Activated CD8-positive, alpha-beta T cell treated with anti-CD3 and anti-CD28 coated beads for 36 hours (primary cell): Measurements from ENCODE around the gene RELB. TPM values are rescaled to one million over a fixed set of nuclear protein-coding genes. Genes with fewer than 3 reads are reported as not detected.

ENCODE experiments used
- ATAC-seq: fragments of 200-7000 bp; cut with Tn5 transposase; one replicate; pipeline ENCODE4 v1.10.0; 2021; ENCODE audit warnings: mild to moderate bottlenecking, moderate library complexity
- CTCF ChIA-PET: fragments of 350-600 bp; sonication (Branson Sonifier 250); formaldehyde crosslinking; loops from one replicate; lab custom pipeline; 2021; ENCODE audit warnings: antibody characterized with exemption; lab: Charles Lee
- POLR2A ChIA-PET: fragments of 350-600 bp; sonication (Branson Sonifier 250); formaldehyde crosslinking; loops from one replicate; lab custom pipeline; 2021; ENCODE audit warnings: antibody characterized with exemption; lab: Charles Lee
- DNase-seq: peaks from one replicate; pipeline ENCODE4 v3.0.0-alpha.2; 2020
- H3K27ac Mint-ChIP-seq: one replicate; pipeline ENCODE4 v1.8.0; 2021; ENCODE audit warnings: mild to moderate bottlenecking, mixed read lengths
- H3K27me3 Mint-ChIP-seq: one replicate; pipeline ENCODE4 v1.8.0; 2021; ENCODE audit warnings: mixed read lengths
- H3K36me3 Mint-ChIP-seq: one replicate; pipeline ENCODE4 v1.8.0; 2021; ENCODE audit warnings: low read depth, mixed read lengths
- H3K4me1 Mint-ChIP-seq: one replicate; pipeline ENCODE4 v1.8.0; 2021; ENCODE audit warnings: low read depth, mixed read lengths
- H3K4me3 Mint-ChIP-seq: one replicate; pipeline ENCODE4 v1.8.0; 2021; ENCODE audit warnings: mild to moderate bottlenecking, moderate library complexity, mixed read lengths
- H3K9me3 Mint-ChIP-seq: one replicate; pipeline ENCODE4 v1.8.0; 2021; ENCODE audit warnings: mixed read lengths
- CTCF ChIP-seq: fragments of 200-600 bp; IDR thresholded peaks from one replicate; pipeline ENCODE4 v1.8.0; 2022; ENCODE audit warnings: antibody characterized with exemption, mild to moderate bottlenecking
- intact Hi-C: fragments of 100-400 bp; cut with micrococcal nuclease; formaldehyde crosslinking; loops from one replicate; pipeline ENCODE4 v1.10.0; 2022
- total RNA-seq, 2 experiments: library from RNA; stranded (reverse); gene quantifications; one replicate each; pipeline ENCODE4 v1.2.3, GENCODE V29; 2021

The RELB gene
- total RNA-seq, 2 experiments from 2014 or later, result 37.6 to 37.9 TPM

GRCh38 chr19:45074744-45075300, 73.6 kb downstream of the RELB start:
- Mint-ChIP-seq H3K4me1 (peaks cover 25% of the 10 kb centered on the region), H3K27ac (peak overlapping the region; percentile 49), H3K27me3 (no peaks in the 10 kb centered on the region), H3K9me3 (no peaks in the 10 kb centered on the region), H3K4me3 (peak overlapping the region; percentile 86), H3K36me3 (peaks cover 18% of the 10 kb centered on the region)
- CTCF ChIA-PET, result interaction anchor here (1.9 to 2.0 kb wide), 2 partner anchors 15 to 50 kb away, joined by 6 to 10 read pairs; no protein-coding TSS in a partner anchor
- intact Hi-C loops, result no loop called here
- no peak for TF ChIP-seq CTCF
- no peak for DNase-seq
- POLR2A ChIA-PET, result interaction anchor here (1.0 to 2.1 kb wide), 4 partner anchors 8 to 104 kb away, joined by 3 to 9 read pairs (median 3); partner anchors contain the start of genes BLOC1S3 and TRAPPC6A
- ATAC-seq, result no peak

DNA sequence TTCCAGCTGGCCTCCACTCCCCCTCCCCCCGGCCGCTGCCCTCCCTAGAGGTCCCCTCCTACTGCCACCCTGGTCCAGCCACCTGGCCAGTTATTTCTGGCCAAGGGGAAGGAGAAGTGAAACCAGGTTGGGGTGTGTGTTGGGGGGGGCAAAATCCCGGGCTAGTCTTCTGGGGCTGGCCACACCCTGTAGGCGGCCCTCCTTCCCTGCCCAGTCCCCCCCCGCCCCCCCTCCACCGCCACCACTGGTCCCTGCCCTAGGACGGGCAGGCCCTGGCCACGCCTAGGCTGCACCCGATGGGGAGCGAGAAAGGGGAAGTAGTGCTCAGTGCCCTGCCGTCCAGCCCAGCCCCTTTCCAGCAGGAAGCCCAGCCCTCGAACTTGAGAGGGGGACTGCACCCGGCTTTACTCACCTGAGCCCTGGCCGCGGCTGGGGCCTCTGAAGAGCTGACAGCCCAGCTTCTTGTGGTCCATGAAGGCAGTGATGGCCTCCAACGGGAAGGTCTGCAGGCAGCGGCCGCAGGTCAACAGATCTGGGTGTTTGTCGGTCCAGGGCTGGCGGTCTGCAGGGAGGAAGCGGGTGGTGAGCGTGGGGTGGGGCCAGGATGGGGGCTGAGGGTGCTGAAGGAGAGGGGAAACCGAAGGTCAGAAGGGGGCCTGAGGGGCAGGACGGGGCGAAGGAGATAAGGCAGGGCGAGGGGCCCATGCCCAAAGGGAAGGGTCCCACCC, 74.2 kb downstream of the RELB start:
- TF ChIP-seq CTCF, result no peak
- ATAC-seq, result peak; percentile 46
- H3K4me3 Mint-ChIP-seq, result peak overlapping the region; percentile 86
- H3K27ac Mint-ChIP-seq, result peak overlapping the region; percentile 77
- H3K9me3 Mint-ChIP-seq, result no peaks in the 10 kb centered on the region
- DNase-seq, result peak; percentile 60
- CTCF ChIA-PET, result interaction anchor here (1.9 to 2.0 kb wide), 2 partner anchors 16 to 50 kb away, joined by 6 to 10 read pairs; no protein-coding TSS in a partner anchor
- H3K36me3 Mint-ChIP-seq, result peaks cover 18% of the 10 kb centered on the region
- peaks cover 26% of the 10 kb centered on the region for H3K4me1 Mint-ChIP-seq
- H3K27me3 Mint-ChIP-seq, result no peaks in the 10 kb centered on the region
- intact Hi-C loops, result no loop called here
- POLR2A ChIA-PET, result interaction anchor here (1.0 to 2.1 kb wide), 4 partner anchors 9 to 103 kb away, joined by 3 to 9 read pairs (median 3); partner anchors contain the start of genes BLOC1S3 and TRAPPC6A

DNA sequence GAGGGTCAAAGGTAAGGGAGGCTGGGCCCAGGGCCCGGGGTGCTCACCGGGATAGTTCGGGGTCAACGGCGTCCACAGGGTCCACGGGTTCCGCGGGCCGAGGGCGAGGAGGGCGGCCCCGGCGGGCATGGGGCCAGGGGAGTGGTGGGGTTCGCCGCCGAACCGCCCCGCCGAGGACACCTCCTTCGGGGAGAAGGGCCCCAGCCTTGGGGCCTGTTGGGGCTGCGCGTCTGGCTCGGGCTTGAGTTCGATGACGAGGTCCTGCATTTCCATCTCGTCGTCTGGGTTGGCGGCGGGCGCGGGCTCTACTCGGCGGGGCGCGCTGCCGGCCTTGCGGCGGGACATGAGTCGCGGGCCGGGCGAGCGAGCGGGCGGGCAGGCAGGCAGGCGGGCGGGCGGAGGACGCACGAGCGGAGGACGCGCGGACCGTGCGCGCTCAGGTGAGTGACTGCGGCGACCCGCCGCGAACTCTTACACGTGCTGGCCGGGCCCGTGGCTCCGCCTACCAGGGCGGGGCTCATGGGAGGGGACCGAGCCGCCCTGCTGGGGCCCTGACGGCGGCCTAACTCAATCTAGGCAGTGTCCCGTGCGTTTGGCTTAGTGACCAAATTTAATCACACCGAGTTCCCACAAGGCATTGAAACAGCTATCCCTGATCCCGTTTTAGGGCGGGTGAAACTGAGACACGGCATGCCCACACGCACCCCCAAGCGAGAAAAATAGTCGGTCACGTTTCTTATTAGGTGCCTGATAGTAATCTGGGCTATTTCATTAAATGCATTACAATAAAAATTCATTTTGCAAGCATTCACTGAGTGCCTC, 75.0 kb downstream of the RELB start, which contains the start of gene ZNF296:
ZNF296 (minus strand) TSS at position 450 of the 822 bp plus-strand sequence; CDS start at position 345, 105 bp downstream.
- ATAC-seq (peak; percentile 78), DNase-seq (peak; percentile 86)
- Mint-ChIP-seq H3K27me3 (no peaks in the 10 kb centered on the region), H3K27ac (peak within 1 kb of the TSS; percentile 77), H3K4me1 (peaks cover 30% of the 10 kb centered on the region), H3K4me3 (peak within 1 kb of the TSS; percentile 86), H3K36me3 (peaks cover 19% of the 10 kb centered on the region), H3K9me3 (no peaks in the 10 kb centered on the region)
- intact Hi-C loops, result no loop called here
- CTCF ChIA-PET, result interaction anchor here (1.0 to 2.0 kb wide), 2 partner anchors 14 to 17 kb away, joined by 5 to 10 read pairs; no protein-coding TSS in a partner anchor
- TF ChIP-seq CTCF, result no peak
- POLR2A ChIA-PET, result interaction anchor here (0.9 to 2.1 kb wide), 4 partner anchors 10 to 55 kb away, joined by 3 to 9 read pairs (median 3); no protein-coding TSS in a partner anchor

DNA sequence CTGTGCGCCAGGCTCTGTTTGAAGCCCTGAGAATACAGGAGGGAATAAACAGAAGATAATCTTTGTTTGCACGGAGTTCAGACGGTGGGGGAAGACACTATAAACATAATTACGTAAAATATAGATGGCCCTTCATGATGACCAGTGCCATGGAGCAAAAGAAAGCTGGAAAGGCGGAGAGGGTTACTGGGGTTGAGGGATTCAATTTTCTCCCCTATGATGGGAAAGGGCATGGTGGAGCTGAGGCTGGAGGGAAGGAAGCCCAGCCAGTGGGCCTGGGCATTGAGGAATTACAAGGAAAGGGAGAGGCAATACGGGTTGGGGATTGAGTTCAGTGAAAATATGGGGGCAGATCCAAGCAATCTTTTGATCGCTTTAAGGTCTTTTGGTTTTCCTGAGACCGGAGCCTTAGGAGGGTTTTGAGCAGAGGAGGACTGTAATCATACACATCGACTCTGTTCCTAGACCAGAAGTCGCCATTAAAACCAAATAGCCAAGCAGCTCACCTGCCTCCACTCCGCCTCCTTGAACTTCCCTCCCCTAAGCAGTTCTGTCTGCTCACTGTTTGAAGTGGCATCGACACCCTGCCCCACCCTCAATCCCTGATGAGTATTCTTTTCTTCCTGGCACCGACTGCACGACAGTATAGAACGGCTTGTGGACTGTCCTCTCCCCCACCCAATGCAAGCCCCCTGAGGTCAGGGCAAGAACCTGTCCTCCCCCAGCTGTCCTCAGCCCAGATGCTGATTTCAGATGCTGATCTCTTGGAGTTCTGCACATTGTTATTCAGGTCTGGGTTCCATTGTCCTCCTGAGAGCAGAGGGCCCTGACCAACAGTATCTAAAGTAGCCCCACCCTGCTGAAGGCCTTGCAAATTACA, 75.8 kb downstream of the RELB start:
- peaks cover 26% of the 10 kb centered on the region for H3K36me3 Mint-ChIP-seq
- no peaks in the 10 kb centered on the region for H3K9me3 Mint-ChIP-seq
- H3K4me1 Mint-ChIP-seq, result peaks cover 37% of the 10 kb centered on the region
- H3K4me3 Mint-ChIP-seq, result peak overlapping the region; percentile 86
- ChIA-PET CTCF (interaction anchor here (1.0 kb wide), 1 partner anchor 13 kb away, joined by 5 read pairs; no protein-coding TSS in a partner anchor), POLR2A (interaction anchor here (0.9 to 1.2 kb wide), 4 partner anchors 12 to 54 kb away, joined by 3 to 4 read pairs (median 3); no protein-coding TSS in a partner anchor)
- no peak for TF ChIP-seq CTCF
- no peak for ATAC-seq
- H3K27ac Mint-ChIP-seq, result peak overlapping the region; percentile 74
- no peaks in the 10 kb centered on the region for H3K27me3 Mint-ChIP-seq
- intact Hi-C loops, result no loop called here
- DNase-seq, result no peak
